HTR-8/SVneo (cell line): Measurements from ENCODE around the gene POU2F3.
A peak's percentile ranks its signal among the peaks of the same experiment; 100 is the strongest.

Experiments used
- DNase-seq: peaks from one replicate; pipeline ENCODE4 v3.0.0; 2011; ENCODE audit warnings: low spot score, mixed read lengths; ENCODE audit not compliant: insufficient read length
- FAIRE-seq: peaks from 2 replicates; lab custom pipeline; 2011; peaks lifted over from hg19 to GRCh38; lab: Jason Lieb, UNC

Gene POU2F3

DNA sequence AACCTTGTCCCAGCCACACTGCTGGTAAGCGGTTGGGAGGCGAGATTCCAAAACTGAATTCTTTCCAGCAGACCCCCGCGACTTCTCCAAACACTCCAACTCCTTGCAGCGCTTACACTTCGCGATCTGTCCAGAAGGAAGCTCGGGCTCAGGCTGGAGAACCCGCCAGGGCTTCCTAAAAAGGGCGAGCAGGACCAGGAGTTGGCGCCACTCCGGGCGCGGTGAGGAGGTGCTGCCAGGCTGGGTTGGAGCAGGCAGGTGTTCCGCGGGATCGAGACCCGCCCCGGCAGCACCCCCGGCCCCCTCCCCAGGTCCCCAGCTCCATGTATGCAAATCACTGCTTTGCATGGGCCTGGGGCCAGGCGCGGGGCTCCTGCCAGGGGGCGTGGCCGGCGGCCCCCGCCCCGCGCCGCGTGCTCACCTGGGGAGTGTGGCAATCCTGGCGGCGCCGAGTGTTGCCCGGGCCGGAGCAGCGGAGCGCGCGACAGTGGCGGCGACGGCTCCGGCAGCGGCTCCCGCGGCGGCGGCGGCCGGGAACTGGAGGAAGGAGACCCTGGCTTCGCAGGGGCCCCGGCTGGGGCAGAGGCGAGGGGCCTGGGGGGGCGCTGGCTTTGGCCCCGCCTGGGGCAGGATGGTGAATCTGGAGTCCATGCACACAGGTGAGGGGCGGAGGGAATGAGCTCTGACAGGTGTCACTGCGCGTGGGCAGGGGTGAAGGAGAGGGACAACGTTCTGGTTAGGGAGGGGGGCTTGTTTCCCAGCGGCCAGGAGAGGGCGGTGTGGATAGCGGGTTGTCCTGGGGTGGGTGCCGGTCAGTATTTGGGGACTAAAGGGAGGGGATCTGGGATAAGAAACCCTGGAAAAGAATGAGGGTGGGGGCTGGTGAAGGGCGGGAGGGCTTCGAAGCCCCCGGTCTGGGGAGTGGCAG is at the start of gene POU2F3:
TSS of gene POU2F3 (plus strand) at position 428 of the 928 bp plus-strand sequence. CDS start at position 632, 204 bp downstream.
- FAIRE-seq: no peak
- DNase-seq: no peak

DNA sequence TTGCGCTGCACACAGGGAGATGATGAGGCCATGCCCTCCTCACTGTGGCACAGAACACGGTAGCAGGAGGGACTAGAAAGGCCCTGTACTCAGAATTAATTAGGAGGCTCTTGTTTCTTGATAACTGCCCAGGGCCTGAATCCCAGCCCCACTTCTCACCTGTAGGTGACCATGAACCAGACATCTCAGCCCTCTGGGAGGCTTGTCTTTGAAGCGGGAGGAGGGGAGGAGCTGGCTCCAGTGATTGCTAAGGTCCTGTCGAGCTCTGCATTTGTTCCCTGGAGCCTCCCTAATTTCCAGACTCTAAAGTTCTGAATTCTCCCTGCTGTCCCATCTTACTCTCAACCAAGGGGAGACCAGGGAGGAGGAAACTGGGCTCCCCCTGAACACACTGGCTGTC is 48.9 kb upstream of the POU2F3 start:
- no peak for DNase-seq
- no peak for FAIRE-seq

DNA sequence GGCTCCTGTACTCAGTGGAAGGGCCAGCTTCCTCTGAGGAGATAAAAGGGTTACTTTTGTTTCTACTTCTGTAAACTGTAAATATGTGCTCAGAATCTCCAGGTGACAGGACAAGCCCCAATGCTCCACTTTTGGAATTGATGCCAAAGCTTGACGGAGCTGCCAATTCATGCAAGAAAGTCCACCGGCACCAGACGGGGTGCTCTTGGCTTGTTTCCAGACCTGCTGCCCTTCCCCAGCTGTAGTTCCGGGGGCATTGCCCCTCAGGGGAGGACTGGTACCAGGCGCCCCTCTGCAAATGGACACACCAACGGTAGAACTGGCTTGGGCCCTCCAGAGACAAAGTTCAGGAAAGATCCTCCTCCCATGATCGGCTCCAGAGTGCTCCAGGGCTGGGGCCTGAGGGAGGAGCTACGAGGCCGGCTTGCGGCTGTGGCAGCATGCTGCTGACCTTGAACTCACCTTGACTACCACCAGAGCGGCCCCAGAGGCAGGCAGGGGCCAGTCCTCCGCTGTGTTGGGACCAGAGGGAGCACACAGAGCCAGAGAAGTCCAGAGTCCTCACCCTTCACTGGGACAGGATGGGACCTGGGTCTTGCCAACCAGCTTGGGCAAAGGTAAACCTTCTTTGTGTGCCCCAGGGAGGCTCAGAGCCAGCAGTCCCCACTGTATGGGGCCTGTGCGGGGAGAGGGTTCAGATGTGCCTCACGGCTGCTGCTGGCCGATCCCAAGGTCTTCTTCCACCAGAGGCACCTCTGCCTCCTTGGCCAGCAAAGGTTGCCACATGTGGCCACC is 46.9 kb upstream of the POU2F3 start:
- DNase-seq (no peak), FAIRE-seq (no peak)

DNA sequence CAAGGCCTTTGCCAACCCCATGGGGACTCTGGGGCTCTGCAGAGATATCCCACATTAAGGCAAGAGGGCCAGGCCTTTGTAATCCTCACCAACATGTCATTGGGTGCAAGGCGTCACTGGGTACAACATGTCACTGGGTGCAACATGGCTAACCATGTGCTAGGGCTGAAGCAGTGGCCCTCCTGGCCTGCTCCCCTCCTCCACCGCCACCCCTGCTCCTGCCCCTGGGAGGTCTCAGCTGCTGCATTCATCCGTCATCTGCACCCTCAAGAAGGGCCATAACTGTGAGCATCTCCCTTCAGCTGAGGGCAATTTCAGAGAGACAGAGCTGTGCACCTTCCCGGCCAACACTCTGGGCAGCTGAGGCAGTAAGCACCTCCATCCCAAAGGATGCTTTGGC is 45.8 kb upstream of the POU2F3 start:
- no peak for DNase-seq
- FAIRE-seq: no peak

DNA sequence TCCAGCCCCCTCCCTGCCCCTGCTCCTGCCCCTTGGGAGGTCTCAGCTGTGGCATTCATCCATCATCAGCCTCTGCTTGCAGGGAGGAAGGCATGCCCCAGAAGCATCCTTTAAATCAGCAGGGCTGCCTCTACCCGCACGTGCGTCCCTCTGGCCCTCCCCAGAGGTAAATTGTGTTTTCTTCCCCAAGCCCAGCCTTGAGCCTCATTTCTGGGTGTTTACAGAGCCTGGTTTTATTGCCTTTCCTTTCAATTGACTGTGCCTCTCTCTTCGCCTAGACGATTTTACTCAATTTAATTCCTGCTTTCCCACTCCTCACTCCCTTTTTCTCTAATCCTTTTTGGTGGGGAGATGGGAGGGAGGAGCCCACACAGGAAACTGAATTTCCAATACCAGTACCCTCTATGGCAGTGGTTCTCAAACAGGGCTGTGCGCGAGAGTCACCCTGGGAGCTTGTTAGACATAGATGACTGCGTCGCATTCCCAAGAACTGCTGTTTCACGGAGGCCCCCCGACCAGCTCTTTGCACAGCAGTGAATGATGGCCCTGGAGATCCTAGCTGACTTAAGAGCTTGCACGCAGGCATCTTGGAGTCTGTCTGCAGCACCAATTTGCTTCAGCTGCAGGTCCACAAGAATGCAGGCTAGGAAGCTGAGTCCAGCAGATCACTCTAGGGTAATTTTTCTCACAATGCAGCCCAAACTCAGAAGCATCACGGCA is 44.2 kb upstream of the POU2F3 start:
- DNase-seq: no peak
- FAIRE-seq: no peak

DNA sequence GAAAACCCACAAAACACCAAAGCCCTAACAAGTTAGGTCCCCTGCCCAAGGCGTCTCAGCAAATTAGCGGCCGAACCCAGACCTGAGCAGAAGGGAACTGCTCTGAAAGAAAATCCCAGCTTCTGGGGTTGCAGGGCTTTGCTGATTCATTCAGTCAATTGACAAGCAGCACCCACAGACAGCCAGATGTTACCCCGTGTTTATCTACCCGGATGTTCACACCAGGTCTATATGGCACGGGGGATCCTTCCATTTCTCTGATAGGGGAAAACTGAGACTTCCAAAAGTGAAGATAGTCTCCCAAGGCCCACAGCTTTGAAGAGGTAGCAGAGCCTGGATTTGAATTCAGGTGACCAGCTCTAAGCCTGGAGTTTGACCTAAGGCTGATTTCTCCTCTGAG is 43.1 kb upstream of the POU2F3 start:
- FAIRE-seq (no peak), DNase-seq (no peak)

DNA sequence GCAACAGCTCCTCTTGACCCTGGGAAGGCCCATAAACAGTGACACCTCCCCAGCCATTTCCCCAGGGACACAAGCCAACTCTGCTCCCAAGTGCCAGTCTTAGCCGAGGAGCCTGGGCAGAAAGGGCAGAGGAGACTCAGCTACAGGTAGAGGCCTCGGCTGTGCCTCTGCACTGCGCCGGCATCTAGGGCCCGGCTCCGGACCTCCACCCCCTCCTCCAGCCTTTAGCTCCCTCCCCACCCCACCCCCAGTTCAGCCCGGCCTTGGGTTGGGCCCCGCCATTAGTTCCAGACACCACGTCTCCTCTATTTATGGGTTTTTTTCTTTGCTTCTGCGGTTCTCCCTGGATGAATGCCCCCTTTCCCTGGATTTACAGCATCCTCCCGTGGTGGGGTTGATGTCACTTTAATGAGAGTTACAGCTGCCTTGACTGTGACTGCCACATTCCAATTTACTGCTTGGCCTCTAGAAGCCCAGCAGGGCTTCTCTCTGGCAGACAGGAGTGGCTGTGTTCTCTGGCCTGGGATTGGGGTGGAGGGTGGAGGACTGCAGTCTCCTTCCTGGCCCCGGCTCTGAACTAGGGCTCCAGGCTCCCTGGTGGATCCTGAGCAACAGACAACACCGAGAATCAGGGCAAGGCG is 42.6 kb upstream of the POU2F3 start:
- FAIRE-seq (no peak), DNase-seq (no peak)

DNA sequence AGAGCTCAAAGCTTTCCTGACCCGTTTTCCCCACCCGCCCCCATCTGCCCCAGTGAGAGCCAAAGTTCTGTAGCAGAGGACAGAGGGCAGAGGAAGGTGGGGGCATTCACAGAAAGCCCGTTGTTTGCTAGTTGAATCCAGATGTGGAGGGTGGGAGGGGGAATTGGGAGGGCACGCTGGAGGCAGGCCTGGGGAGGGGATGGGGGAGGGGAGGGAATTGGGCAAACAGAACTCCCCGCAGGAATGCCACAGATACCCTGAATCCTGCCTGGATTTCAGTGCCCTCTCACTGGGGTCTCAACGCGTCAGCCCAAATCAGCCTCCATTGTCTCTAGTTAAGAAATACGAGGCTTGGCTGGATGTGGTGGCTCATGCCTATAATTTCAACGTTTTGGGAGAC is 42.0 kb upstream of the POU2F3 start:
- no peak for FAIRE-seq
- no peak for DNase-seq

DNA sequence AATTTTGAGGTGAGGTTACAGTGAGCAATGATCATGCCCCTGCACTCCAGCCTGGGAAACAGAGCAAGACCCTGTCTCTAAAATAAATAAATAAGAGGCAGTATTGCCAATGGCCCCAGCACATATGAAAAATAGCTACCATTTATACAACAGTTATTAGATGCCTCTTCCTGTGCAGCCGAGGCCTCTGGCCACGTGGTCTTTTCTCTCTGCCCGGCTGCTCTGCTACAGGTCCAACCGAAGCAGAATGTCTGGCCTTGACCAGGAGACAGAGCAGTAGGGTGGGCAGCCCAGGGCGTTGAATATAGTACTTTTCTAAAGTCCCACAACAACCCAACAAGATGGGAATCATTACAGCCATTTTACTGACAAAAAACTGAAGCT is 41.5 kb upstream of the POU2F3 start:
- DNase-seq (no peak), FAIRE-seq (no peak)

DNA sequence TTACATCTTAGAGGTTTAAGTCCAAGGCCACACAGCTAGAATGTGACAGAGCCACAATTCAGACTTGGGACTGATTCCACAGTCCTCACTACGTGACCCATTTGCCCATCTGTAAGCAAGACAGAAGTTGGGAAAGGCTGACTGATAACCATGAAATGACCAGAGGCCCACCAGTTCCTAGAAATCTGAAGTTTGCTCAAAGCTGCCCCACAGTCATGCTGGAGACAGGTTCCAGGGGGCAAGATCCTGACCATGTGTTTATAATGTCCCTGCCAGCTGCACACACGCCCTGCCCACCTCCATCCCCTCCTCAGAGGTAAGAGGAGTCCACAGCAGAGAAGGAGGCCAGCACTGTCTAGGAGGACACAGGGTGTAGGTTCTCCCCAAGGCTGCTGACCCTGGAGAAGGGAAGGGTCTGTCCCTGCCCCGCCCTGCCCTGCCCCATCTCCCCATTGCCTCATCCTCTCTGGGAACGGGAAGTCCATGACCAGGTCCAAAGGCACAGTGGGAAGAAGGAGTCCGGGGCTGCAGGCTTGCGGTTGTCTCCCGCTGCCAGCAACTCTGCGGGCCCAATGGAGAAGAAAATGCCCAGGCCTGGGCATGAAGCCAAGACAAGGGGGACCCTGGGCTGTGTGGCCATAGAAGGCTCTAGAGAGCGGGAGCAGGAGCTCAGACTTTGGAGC is 41.0 kb upstream of the POU2F3 start:
- no peak for FAIRE-seq

DNA sequence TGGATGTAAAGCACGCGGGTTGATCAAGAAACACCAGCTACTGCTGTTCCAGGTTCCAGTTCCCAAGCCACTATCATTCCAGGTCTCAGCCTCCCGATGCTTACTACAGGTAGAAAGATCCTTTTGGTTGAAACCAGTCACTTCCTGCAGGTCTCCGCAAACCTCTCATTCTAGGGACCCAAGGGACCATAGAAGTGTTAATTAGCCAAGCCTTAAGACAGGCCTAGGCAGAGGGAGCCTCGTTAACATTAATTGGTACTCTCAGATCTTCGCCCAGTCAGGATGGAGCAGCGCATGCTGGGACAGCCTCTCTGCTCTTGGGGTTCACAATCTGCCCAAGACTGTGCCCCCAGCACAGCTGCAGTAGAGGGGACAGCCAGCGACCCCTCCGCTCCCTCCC is 40.3 kb upstream of the POU2F3 start:
- no peak for FAIRE-seq
- no peak for DNase-seq

More for the DNA sequence above, 41.0 kb upstream of the POU2F3 start:
- no peak for DNase-seq

DNA sequence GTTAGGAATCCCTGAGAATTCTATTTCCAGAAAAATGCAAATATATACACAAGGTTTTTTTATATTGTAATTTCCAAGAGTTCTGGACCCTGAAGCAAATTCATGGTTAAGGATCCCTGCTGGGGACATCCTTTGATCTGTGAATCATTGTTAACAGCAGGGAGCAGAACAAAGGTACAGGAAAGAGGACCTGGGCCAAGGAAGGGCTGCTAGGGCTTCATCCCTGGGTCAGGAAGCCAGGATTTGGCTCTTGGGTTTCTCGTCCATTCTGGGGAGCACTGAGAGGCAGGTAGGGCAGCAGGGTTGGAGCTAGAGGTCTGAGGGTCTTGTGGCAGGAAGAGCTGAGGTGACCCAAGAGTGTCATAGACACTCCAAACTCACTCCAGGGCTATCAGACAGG is 39.3 kb upstream of the POU2F3 start:
- FAIRE-seq: no peak

DNA sequence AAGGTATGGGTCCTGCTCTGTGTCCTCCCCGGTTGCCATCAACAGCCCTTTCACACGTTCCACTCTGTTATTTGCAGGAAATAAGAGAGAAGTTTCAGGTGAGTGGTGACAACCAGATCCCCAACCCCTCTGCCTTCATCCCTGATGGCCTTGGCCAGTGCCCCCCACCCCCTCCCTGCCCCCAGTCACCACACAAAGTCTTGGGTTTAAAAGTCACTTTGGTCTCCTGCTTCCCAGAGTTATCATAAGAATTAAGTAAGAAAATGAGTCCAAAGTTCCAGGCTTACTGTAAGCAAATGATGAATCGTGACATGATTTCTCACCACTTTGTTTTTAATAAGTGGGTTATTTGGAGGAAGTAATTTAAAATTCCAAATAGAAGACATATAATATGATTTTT is 38.3 kb upstream of the POU2F3 start:
- no peak for DNase-seq
- FAIRE-seq: no peak

More for the DNA sequence above, 39.3 kb upstream of the POU2F3 start:
- DNase-seq: no peak

DNA sequence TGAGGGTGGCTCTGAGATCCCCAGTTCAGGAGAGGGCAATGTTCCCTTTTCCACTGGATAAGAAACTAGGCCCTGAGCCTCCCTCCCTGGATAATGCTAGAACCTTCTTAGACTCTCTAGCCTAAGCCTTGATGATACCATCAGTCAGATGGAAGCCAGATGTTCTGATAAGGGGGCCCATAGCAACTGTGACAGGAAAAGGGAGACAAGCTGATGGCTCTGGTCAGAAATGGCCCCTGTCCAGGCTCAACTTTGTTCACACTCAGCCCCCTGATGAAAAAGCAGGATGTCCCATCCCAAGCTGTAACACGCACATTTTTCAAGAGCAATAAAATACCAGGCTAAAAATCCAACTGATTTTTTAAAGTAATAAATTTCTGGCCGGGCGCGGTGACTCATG is 36.3 kb upstream of the POU2F3 start:
- FAIRE-seq: no peak

DNA sequence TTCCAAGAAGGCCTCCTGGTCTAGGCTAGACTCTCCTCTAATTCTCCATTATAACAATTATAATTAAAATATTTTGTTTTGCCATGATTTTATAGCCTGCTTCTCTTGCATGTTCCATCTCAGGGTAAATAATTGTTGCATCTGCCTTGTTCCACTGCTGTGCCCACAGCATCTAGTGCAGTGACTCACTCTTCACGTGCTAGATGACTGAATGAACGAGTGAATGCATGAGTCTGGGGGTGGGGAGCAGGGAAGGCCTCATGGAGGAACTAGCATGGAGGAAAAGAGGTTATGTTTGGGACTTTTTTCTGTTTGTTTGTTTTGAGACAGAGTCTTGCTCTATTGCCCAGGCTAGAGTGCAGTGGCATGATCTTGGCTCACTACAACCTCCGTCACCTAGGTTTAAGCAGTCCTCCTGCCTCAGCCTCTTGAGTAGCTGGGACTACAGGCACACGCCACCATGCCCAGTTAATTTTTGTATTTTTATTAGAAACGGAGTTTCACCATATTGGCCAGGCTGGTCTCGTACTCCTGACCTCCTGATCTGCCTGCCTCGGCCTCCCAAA is 34.3 kb upstream of the POU2F3 start:
- DNase-seq (peak; percentile 39), FAIRE-seq (no peak)

More for the DNA sequence above, 36.3 kb upstream of the POU2F3 start:
- DNase-seq: no peak

DNA sequence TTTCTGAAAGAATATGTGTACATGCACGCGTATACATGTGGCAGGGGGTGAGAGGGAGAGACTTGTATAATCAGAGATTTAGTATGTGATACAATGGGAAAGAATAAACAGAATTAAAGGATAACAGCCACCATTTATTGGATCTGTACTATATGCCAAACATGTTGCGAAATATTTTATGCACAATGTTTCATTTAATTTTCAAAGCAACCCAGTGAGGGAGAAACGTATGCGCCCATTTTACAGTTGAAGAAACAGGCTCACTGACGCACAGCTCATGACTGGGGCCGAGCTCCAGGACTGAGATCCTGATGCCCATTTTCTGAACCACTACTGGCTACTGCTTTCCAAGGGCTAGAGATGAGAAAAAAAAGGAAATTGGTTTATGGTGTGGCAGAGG is 32.4 kb upstream of the POU2F3 start:
- FAIRE-seq: no peak
- no peak for DNase-seq

DNA sequence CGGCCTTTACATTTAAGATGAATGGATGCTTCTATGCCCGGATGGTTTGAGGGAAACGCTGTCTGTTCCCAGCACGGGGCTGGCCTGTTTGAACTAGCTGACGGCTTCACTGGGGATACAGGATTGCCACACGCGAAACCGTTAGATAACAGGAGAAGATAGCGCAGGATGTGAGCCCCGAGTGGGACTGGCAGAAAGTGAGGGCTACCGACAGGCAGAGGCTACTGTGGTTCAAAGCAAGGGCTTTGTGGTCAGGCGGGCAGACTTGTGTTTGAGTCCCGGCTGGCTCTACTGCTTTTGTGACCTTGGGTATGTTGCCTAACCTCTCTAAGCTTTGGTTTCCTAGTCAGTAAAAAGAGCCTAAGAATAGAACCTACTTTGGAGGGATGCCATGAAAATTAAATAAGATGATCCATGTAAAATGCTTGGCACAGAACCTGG is 31.9 kb upstream of the POU2F3 start:
- DNase-seq (no peak), FAIRE-seq (no peak)

DNA sequence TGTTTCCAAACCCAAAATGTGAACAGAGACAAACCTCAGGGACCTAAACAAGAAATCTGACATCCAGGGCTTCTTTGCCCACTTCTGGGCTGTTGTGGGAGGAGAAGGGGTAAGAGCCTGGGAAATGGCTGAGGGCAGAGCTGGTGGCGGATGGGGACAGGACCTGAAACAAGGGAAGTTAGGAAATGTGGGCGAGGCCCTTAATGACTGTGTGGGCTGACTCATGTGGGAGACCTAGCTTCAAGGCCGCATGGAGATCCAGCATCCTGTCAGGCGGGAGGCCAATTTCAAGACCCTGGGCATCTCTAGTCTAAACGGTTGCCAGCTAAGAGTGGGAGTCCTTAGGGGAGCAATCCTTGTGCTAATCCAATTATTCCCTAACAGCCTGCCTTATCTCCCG is 31.2 kb upstream of the POU2F3 start:
- DNase-seq (no peak), FAIRE-seq (no peak)
